Uterus (tissue), 2 donors: ENCODE data around the gene TOX3.

ENCODE experiments used
- POLR2A ChIP-seq, 2 donors: fragments of 450-650 bp; IDR thresholded peaks; one replicate each; pipeline ENCODE4 v1.6.1; 2016; ENCODE audit warnings: antibody characterized with exemption in 2 of 2, mild to moderate bottlenecking in 1 of 2, moderate library complexity in 1 of 2
- TF ChIP-seq, protein P1 (sequence below), 4 experiments: fragments of 200-600 bp in 2 of 4; fragments of 450-650 bp in 2 of 4; sonication (generic) in 2 of 4; IDR thresholded peaks; one replicate each; pipeline ENCODE4 v1.5.1; 2016 to 2019; ENCODE audit warnings: antibody characterized with exemption in 4 of 4, mild to moderate bottlenecking in 2 of 4, moderate library complexity in 1 of 4

- TF ChIP-seq, protein P1, sequence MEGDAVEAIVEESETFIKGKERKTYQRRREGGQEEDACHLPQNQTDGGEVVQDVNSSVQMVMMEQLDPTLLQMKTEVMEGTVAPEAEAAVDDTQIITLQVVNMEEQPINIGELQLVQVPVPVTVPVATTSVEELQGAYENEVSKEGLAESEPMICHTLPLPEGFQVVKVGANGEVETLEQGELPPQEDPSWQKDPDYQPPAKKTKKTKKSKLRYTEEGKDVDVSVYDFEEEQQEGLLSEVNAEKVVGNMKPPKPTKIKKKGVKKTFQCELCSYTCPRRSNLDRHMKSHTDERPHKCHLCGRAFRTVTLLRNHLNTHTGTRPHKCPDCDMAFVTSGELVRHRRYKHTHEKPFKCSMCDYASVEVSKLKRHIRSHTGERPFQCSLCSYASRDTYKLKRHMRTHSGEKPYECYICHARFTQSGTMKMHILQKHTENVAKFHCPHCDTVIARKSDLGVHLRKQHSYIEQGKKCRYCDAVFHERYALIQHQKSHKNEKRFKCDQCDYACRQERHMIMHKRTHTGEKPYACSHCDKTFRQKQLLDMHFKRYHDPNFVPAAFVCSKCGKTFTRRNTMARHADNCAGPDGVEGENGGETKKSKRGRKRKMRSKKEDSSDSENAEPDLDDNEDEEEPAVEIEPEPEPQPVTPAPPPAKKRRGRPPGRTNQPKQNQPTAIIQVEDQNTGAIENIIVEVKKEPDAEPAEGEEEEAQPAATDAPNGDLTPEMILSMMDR (IDR thresholded peaks at IDR 0.05), result no peak
- TF ChIP-seq POLR2A (IDR thresholded peaks at IDR 0.05), result no peak
Observed at GRCh38 chr16:52451971-52452421, 94.9 kb downstream of the TOX3 start.
